ENCODE results near the gene TSPAN31.

DNA sequence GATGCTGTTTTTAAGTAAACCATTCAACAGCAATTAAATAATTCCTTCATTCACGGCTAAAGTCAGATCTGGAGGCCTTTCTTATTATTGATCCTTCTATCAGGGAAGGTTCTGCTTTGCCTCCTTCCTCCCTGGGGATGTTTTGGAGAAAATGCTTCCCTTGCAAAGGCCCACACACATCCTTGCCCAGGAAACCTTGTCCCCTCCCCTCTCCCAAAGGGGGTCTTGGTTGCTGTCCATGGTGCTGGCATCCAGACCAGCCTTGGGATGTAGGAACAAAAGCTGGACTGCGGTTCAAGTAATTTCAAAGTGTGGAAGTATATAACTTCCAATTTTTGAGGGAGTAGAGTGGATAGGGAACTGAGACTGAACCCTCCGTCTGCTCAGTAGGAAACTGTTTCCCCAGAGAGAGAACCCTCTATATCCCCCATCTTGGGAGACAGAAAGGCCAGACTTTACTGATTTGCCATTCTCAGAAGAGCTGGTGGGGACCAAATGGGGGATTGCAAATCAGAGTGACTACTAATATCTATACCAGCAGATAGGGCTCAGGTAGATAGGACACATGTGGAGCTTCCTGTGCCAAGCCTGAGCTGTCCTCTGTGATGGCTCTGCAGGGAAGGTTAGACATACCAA lies 15.6 kb downstream of the TSPAN31 start:
- TF ChIP-seq, protein P1, sequence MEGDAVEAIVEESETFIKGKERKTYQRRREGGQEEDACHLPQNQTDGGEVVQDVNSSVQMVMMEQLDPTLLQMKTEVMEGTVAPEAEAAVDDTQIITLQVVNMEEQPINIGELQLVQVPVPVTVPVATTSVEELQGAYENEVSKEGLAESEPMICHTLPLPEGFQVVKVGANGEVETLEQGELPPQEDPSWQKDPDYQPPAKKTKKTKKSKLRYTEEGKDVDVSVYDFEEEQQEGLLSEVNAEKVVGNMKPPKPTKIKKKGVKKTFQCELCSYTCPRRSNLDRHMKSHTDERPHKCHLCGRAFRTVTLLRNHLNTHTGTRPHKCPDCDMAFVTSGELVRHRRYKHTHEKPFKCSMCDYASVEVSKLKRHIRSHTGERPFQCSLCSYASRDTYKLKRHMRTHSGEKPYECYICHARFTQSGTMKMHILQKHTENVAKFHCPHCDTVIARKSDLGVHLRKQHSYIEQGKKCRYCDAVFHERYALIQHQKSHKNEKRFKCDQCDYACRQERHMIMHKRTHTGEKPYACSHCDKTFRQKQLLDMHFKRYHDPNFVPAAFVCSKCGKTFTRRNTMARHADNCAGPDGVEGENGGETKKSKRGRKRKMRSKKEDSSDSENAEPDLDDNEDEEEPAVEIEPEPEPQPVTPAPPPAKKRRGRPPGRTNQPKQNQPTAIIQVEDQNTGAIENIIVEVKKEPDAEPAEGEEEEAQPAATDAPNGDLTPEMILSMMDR (IDR thresholded peaks at IDR 0.05 in 4 of 5, conservative IDR thresholded peaks at IDR 0.05 in 1 of 5), result no peak
- TF ChIP-seq POLR2A (IDR thresholded peaks at IDR 0.05), result no peak
